GM12878 (cell line): ENCODE results near the gene EDC4. TPM values are rescaled to one million over a fixed set of nuclear protein-coding genes. Genes with fewer than 3 reads are reported as not detected.

Source experiments
- ATAC-seq: fragments of 200-7000 bp; cut with Tn5 transposase; 3 replicates; pipeline ENCODE4 v1.9.1; 2020; ENCODE audit warnings: mild to moderate bottlenecking, moderate library complexity
- BruUV-seq: library from RNA; stranded (reverse); fragments of 400-500 nt; replicated peaks from 2 replicates; lab custom pipeline; 2021; lab: Mats Ljungman, UMichigan
- CTCF ChIA-PET: fragments of 300-600 bp; sonication (Branson Sonifier 250); formaldehyde crosslinking; extraction: SDS; loops from one replicate; lab custom pipeline; 2021; ENCODE audit warnings: inconsistent platforms; lab: Yijun Ruan, JAX
- POLR2A ChIA-PET: fragments of 350-600 bp; formaldehyde crosslinking; extraction: SDS; loops from one replicate; lab custom pipeline; 2021; ENCODE audit warnings: inconsistent platforms; lab: Charles Lee
- RAD21 ChIA-PET: fragments of 300-600 bp; sonication (Branson Sonifier 250); formaldehyde crosslinking; loops from one replicate; lab custom pipeline; 2023; ENCODE audit warnings: antibody characterized with exemption; ENCODE audit not compliant: unreplicated experiment; lab: Charles Lee
- SMC1A ChIA-PET: fragments of 300-600 bp; sonication (Branson Sonifier 250); formaldehyde crosslinking; loops from one replicate; lab custom pipeline; 2023; ENCODE audit not compliant: unreplicated experiment, uncharacterized antibody; lab: Charles Lee
- DNase-seq: peaks from one replicate; pipeline ENCODE4 v3.0.0-alpha.2; 2011; ENCODE audit warnings: low read depth, low spot score
- FAIRE-seq: peaks from 3 replicates; lab custom pipeline; 2011; peaks lifted over from hg19 to GRCh38; lab: Jason Lieb, UNC
- H2AFZ ChIP-seq: 2 replicates; pipeline ENCODE4 v1.6.0; 2011; ENCODE audit warnings: low read depth, low read length, control low read depth; ENCODE audit not compliant: control insufficient read depth
- H3K27ac ChIP-seq: 2 replicates; pipeline ENCODE4 v1.5.1; 2011; ENCODE audit warnings: control low read depth; ENCODE audit not compliant: control insufficient read depth, insufficient read depth
- H3K27me3 ChIP-seq, 2 experiments: replicated peaks in 1 of 2; 2 replicates each; pipeline versions ENCODE4 v1.6.0 to v1.6.1; 2011; ENCODE audit warnings: low read length in 1 of 2; ENCODE audit not compliant: control insufficient read depth in 2 of 2, insufficient read depth in 2 of 2
- H3K36me3 ChIP-seq, 2 experiments: 2 replicates each; pipeline ENCODE4 v1.5.1; 2011; ENCODE audit warnings: low read length in 1 of 2; ENCODE audit not compliant: control insufficient read depth in 2 of 2, insufficient read depth in 2 of 2
- H3K4me1 ChIP-seq: 2 replicates; pipeline ENCODE4 v1.6.1; 2011; ENCODE audit warnings: mild to moderate bottlenecking, low read length, moderate library complexity, mixed read lengths; ENCODE audit not compliant: control insufficient read depth, insufficient read depth
- H3K4me2 ChIP-seq: 2 replicates; pipeline ENCODE4 v1.6.0; 2011; ENCODE audit warnings: control low read depth; ENCODE audit not compliant: control insufficient read depth, insufficient read depth
- H3K4me3 ChIP-seq: fragments of 200-600 bp; sonication (generic); 2 replicates; pipeline ENCODE4 v1.5.1; 2016
- H3K79me2 ChIP-seq: 2 replicates; pipeline ENCODE4 v1.6.0; 2011; ENCODE audit warnings: low read length; ENCODE audit not compliant: control insufficient read depth, insufficient read depth
- H3K9ac ChIP-seq: 2 replicates; pipeline ENCODE4 v1.8.0; 2011; ENCODE audit warnings: low read length, control low read depth, mixed read lengths; ENCODE audit not compliant: control insufficient read depth, insufficient read depth
- H3K9me3 ChIP-seq: replicated peaks from 3 replicates; pipeline ENCODE4 v1.5.1; 2011; ENCODE audit warnings: mild to moderate bottlenecking, low read length; ENCODE audit not compliant: control insufficient read depth, insufficient read depth
- H4K20me1 ChIP-seq: 2 replicates; pipeline ENCODE4 v1.6.0; 2011; ENCODE audit not compliant: control insufficient read depth, insufficient read depth
- CBFB ChIP-seq: IDR thresholded peaks from 2 replicates; pipeline ENCODE4 v1.6.1; 2016; ENCODE audit warnings: antibody characterized with exemption, low read depth
- CREB1 ChIP-seq: IDR thresholded peaks from 2 replicates; pipeline ENCODE4 v1.6.1; 2012; ENCODE audit warnings: low read depth, mild to moderate bottlenecking, inconsistent platforms
- ESRRA ChIP-seq: IDR thresholded peaks from 2 replicates; pipeline ENCODE4 v1.6.1; 2012; ENCODE audit warnings: mild to moderate bottlenecking, low read length, improper control_type of control experiment
- KDM1A ChIP-seq: fragments of 200-600 bp; sonication (generic); IDR thresholded peaks from 2 replicates; pipeline ENCODE4 v1.6.1; 2016; ENCODE audit warnings: borderline replicate concordance
- MYC ChIP-seq: IDR thresholded peaks from 2 replicates; pipeline ENCODE4 v1.6.1; 2011; ENCODE audit warnings: mild to moderate bottlenecking, low read length, moderate library complexity, inconsistent platforms; ENCODE audit not compliant: insufficient read depth, insufficient replicate concordance, insufficient read length, severe bottlenecking
- NKRF ChIP-seq: fragments of 450-650 bp; conservative IDR thresholded peaks from 2 replicates; pipeline ENCODE4 v1.6.1; 2017; ENCODE audit warnings: mild to moderate bottlenecking, moderate library complexity
- PBX3 ChIP-seq: IDR thresholded peaks from 2 replicates; pipeline ENCODE4 v1.6.1; 2011; ENCODE audit warnings: mild to moderate bottlenecking, low read depth, low read length, moderate library complexity; ENCODE audit not compliant: insufficient replicate concordance
- PML ChIP-seq: IDR thresholded peaks from 2 replicates; pipeline ENCODE4 v1.6.1; 2012; ENCODE audit warnings: low read length, inconsistent platforms
- PRDM15 ChIP-seq: fragments of 450-650 bp; formaldehyde crosslinking; IDR thresholded peaks from 2 replicates; pipeline ENCODE4 v1.4.0; 2020; ENCODE audit warnings: mild to moderate bottlenecking, moderate library complexity
- SREBF1 ChIP-seq: IDR thresholded peaks from 2 replicates; pipeline ENCODE4 v1.6.1; 2012; ENCODE audit warnings: mild to moderate bottlenecking, low read length
- SREBF2 ChIP-seq: IDR thresholded peaks from 2 replicates; pipeline ENCODE4 v1.6.1; 2012; ENCODE audit warnings: mild to moderate bottlenecking, low read length
- SRF ChIP-seq, 2 experiments: IDR thresholded peaks; 2 replicates each; pipeline ENCODE4 v1.6.1; 2011; ENCODE audit warnings: low read depth in 2 of 2, low read length in 2 of 2, mild to moderate bottlenecking in 1 of 2, moderate library complexity in 1 of 2
- SUZ12 ChIP-seq: fragments of 200-600 bp; sonication (generic); IDR thresholded peaks from one replicate; pipeline ENCODE4 v1.6.1; 2018; ENCODE audit warnings: antibody characterized with exemption, mild to moderate bottlenecking; ENCODE audit not compliant: unreplicated experiment
- WGBS: methylation state at CpG from one replicate; pipeline ENCODE4 v1.1.6; 2016; ENCODE audit warnings: low lambda C conversion rate; ENCODE audit not compliant: insufficient replicate concordance, insufficient coverage; ENCODE audit errors: missing lambda C conversion rate; 5-methylcytosine and 5-hydroxymethylcytosine counted together
- in situ Hi-C: fragments of 300-500 bp; cut with MboI; formaldehyde crosslinking; loops from 9 replicates; pipeline ENCODE4 v1.14.3; 2018; ENCODE audit warnings: mixed read lengths
- intact Hi-C: fragments of 100-400 bp; cut with micrococcal nuclease; formaldehyde crosslinking; loops from one replicate; pipeline ENCODE4 v1.14.2; 2022; ENCODE audit not compliant: unreplicated experiment
- polyA plus RNA-seq, 11 experiments: library from polyadenylated mRNA; depleted of rRNA in 4 of 11; unstranded in 6 of 11; stranded (reverse) in 5 of 11; fragments of >200 nt; fragmentation: Nextera tagmentation in 4 of 11; fragmentation: Illumina TruSeq in 1 of 11; extraction: Ambion mirVana in 4 of 11; extraction: Trizol in 1 of 11; gene quantifications; 1 replicate in 1 of 11; 2 replicates in 10 of 11; pipeline versions ENCODE4 v1.2.1 to v1.2.3, GENCODE V29; 2011 to 2016; ENCODE audit warnings: inconsistent platforms in 2 of 11, missing spikeins in 2 of 11, low read depth in 1 of 11
- total RNA-seq, 4 experiments: library from RNA; depleted of rRNA in 3 of 4; stranded (reverse); fragments of >200 nt in 3 of 4; fragmentation: Illumina TruSeq in 1 of 4; extraction: Trizol in 1 of 4; gene quantifications; 2 replicates each; pipeline versions ENCODE4 v1.2.1 to v1.2.3, GENCODE V29; 2013 to 2021

Gene EDC4
- total and polyA plus RNA-seq, 10 of the 15 experiments (the other 5 are each of a cell fraction or from before 2014, with no cell fraction given), result 1.2 to 86.0 (median 53.4) TPM

GRCh38 chr16:67909056-67909742 lies 36.3 kb downstream of the EDC4 start (continued):
- TF ChIP-seq NKRF, result no peak
- TF ChIP-seq, all 136 proteins: peak for 0

GRCh38 chr16:67910158-67910557 lies 37.3 kb downstream of the EDC4 start:
- in situ Hi-C loops, result no loop called here
- BruUV-seq, result no TSS peak
- POLR2A ChIA-PET, result interaction anchor here (0.5 to 0.7 kb wide), 2 partner anchors 210 to 220 kb away, joined by 4 to 5 read pairs; no protein-coding TSS in a partner anchor
- TF ChIP-seq PBX3 (no peak), CBFB (no peak), SREBF1 (no peak), SUZ12 (no peak), KDM1A (no peak), SRF (IDR thresholded peaks at IDR 0.05; ENCODE audit: low read depth in 2 of 2, low read length in 2 of 2) (no peak), PML (no peak), CREB1 (no peak), ESRRA (no peak), PRDM15 (CRISPR knock-in tag) (no peak), SREBF2 (no peak), MYC (no peak)

More at GRCh38 chr16:67910158-67910557, 37.3 kb downstream of the EDC4 start:
- Histone ChIP-seq H3K27me3 (no peaks in the 10 kb centered on the region), H3K79me2 (no peaks in the 10 kb centered on the region), H3K9me3 (no peaks in the 10 kb centered on the region), H3K4me2 (no peak overlapping the region), H3K4me1 (0 out of 2 replicates have a peak, but pooled peaks cover 3% of the 10 kb centered on the region), H2AFZ (no peak overlapping the region), H3K9ac (no peak overlapping the region), H3K27ac (no peak overlapping the region), H4K20me1 (no peaks in the 10 kb centered on the region; the same call in 1 of the 2 replicates), H3K36me3 (peaks cover 1 to 7% of the 10 kb centered on the region in 2 experiments; a peak in 2 of 4 replicates), H3K4me3 (no peak overlapping the region)
- intact Hi-C loops, result no loop called here
- FAIRE-seq (no peak), ATAC-seq (peak; percentile 95), DNase-seq (no peak)
- ChIA-PET RAD21 (interaction anchor here (1.0 kb wide), 1 partner anchor 25 kb away, joined by 3 read pairs; no protein-coding TSS in a partner anchor), CTCF (interaction anchor here (0.7 to 1.7 kb wide), 2 partner anchors 16 to 26 kb away, joined by 3 to 7 read pairs; no protein-coding TSS in a partner anchor), SMC1A (interaction anchor here (0.6 kb wide), 1 partner anchor 66 kb away, joined by 3 read pairs; no protein-coding TSS in a partner anchor)
- WGBS, result 37% methylated on average over 2 of the region's 2 CpGs
